GM19035 (cell line): Measurements from ENCODE around the gene MSH6.

Experiments
- ATAC-seq: cut with Tn5 transposase; IDR thresholded peaks from one replicate; pipeline ENCODE4 v1.9.1; 2021; ENCODE audit not compliant: unreplicated experiment

The MSH6 gene

DNA sequence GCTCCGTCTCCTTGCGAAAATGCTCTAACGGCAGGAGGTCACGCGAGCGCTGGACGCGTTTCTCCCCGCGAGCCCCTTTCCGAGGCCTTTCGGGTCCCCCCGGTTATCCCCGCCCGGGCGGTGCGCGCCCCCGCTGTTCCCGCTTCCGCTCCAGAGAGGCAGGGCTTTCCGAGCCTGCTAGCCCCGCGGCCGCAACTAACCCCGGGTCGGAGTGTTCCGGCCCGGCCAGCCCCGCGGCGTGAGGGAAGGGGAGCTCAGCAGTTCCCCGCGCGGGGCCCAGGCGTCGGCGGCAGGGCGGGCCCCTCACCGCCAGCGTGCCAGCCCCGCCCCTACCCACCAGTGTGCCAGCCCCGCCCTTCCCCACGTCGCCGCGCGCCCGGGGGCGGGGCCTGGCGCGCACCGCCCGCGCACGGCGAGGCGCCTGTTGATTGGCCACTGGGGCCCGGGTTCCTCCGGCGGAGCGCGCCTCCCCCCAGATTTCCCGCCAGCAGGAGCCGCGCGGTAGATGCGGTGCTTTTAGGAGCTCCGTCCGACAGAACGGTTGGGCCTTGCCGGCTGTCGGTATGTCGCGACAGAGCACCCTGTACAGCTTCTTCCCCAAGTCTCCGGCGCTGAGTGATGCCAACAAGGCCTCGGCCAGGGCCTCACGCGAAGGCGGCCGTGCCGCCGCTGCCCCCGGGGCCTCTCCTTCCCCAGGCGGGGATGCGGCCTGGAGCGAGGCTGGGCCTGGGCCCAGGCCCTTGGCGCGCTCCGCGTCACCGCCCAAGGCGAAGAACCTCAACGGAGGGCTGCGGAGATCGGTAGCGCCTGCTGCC lies at the start of gene MSH6:
TSS of gene MSH6 (plus strand) at position 475 of the 815 bp plus-strand sequence. CDS start at position 564, 89 bp downstream.
- peak; percentile 85 for ATAC-seq

DNA sequence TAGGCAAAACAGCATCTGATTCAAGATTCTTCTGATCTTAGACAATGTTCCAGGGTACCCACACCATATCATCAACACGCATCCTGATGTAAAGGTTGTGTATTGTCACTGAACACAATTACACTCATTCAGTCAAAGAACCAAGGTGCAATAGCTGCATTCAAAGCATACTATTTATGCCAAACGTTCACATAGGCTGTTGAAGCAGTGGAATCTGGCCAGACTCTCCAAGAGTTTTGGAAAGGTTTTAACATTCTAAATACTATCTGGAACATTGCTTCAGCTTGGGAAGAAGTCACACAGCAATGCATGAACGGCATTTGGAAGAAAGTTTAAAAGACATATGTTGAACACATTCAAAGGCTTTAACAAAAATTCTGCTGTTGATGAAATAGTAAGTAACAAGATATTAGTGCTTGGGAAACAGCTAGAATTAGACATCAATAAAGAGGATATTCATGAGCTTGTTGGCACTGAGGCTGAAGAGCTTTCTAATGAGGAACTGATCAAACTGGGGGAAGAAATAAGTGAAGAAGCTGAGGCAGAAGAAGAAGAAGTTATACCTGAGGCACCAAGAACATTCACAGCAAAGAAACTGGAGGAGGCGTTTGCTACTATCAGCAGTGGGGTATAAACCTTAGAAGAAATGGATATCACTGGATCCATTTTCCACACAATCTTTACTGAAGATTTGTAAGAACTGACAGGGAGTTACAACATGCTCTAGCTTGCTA lies 47.6 kb upstream of the MSH6 start:
- ATAC-seq: no peak

DNA sequence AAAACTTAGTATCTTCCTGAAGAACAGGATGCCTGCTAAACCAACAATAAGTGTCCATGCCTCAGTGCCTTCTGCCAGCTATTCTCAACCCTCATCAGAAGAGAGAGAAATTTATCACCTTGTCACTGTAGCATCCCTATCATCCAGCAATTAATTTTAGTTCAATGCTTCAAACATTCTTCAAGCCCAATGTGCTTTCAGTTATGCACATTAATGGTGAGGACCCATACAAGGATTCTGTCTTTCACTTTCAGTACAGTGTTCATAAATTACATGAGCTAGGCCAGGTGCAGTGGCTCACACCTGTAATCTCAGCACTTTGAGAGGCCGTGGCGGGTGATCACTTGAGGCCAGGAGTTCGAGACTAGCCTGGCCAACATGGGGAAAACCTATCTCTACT lies 47.0 kb upstream of the MSH6 start:
- no peak for ATAC-seq

GRCh38 chr2:47737191-47737975 lies 45.6 kb upstream of the MSH6 start:
- no peak for ATAC-seq

DNA sequence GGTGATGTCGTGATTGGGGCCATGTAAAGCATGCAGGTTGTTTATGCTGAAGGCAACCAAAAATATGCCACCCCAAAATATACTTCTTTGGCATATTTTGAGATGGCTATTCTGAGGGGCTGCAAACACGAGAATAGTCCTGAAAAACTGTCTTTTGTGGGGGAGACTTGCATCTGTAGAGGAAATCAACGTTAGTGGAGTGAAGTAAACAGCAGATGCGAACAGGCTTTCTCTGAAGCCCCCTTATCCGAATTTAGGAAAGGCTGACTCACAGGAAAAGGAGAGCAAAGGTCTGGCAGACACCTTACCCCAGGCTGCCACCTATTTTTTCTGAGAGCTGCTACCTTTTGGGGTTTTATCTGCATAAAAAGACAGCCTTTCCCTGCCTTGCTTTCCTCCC lies 44.6 kb upstream of the MSH6 start:
- no peak for ATAC-seq

GRCh38 chr2:47741101-47741500 lies 41.8 kb upstream of the MSH6 start:
- no peak for ATAC-seq

DNA sequence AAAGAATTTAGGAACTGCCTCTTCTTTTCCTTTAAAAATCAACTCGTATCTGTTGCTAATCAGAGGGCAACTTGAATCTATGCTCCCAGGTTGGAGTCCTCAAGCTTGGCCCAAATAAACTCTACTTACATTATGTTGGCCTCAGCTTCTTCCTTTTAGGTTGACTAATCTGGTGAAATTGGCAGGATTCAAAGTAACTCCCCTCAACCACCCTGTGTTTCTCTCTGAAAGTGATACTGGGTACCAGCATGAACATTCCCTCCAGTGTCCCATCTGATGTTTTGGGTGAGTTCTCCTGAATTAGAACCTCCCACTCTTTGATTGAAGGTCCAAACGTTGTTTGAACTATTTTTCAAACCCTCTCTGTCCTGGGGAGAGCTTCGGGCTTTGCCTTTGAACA lies 41.3 kb upstream of the MSH6 start:
- no peak for ATAC-seq

GRCh38 chr2:47744074-47744473 lies 38.9 kb upstream of the MSH6 start:
- ATAC-seq: no peak

GRCh38 chr2:47747878-47748277 lies 35.1 kb upstream of the MSH6 start:
- no peak for ATAC-seq

- ATAC-seq: peak; percentile 34
Observed at GRCh38 chr2:47751856-47752414, 31.0 kb upstream of the MSH6 start.

GRCh38 chr2:47767497-47767844 lies 15.5 kb upstream of the MSH6 start:
- ATAC-seq: peak; percentile 16

DNA sequence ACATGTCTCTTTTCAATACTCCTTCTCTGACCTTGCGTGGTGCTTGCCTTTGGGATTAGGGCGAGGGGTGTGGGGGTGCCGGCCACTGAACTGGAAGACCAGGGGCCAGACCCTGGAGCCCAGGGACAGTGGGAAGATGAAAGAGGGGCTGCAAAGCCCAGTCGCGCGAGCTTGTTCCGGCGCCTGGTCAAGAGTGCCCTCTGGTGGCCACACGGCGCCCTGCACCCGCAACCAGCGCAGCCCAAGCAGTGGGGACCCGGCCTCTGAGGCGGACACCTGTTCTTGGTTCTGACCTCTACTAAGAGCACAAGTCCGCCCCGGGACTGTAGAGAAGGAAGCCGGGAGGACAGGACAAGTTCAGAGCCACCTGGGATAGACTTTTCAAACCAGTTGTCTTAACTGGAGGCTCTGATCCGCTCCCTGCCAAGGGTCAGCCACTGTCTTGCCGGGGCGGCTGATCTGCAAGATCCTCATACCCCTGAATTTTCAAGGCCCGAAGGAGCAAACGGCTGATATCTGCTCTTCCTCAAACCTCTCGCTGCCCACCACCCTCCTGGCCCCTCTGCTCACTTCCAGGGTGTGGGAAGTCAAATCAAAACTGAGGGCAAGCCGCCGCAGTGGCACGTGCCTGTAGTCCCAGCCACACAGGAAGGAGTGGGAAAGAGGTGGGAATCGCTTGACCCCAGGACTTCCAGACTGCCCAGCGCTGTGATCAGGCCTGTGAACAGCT lies 14.9 kb upstream of the MSH6 start:
- ATAC-seq: peak; percentile 84

GRCh38 chr2:47769318-47769717 lies 13.6 kb upstream of the MSH6 start:
- no peak for ATAC-seq

DNA sequence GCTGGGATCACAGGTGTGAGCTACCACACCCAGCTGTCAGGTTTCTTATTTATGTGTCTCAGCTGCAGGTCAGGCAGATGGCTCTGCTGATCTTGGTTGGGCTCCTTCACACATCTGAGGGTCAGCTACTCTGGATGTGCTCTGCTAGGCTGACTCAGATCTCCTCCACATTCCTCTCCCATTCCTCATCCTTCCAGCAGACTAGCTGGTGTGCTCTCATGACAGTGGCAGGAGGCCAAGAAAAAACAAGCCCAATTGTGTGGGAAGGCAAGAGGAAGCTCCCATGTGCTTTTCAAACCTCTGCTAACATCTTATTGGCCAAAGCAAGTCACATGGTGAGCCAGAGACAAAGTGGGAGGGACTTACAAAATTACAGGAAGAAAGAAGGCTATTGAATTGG lies 11.7 kb upstream of the MSH6 start:
- no peak for ATAC-seq

DNA sequence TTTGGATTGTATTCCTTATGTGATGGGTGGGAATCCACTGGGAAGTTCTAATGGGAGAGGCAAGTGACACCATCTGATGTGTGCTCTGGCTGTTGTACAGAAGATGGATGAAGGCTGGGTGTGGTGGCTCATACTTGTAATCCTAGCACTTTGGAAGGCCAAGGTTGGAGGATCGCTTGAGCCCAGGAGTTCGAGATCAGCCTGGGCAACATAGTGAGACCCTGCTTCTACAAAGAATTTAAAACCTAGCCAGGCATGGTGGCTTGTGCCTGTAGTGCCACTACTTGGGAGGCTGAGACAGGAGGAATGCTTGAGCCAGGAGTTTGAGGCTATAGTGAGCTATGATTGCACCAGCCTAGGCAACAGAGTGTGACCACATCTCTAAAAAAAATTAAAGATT lies 10.6 kb upstream of the MSH6 start:
- no peak for ATAC-seq

DNA sequence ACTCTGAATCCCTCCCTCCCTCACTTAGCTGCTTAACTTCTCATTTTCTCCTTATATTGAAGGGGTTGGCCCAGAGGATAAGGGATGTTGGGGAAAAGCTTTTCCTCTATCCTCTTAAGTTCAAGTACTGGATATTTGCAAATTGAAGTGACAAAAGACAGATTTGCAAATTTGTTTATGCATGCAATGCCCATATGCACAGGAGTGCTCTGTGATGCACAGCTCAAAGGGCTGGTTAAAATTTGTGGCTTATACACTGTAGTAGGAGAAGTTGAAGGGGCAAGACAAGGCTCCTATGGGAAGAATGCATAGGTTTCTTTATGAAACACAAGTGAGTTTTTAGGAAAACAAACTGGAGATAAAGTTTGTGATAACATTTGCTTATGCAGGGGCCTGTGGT lies 8.4 kb upstream of the MSH6 start:
- no peak for ATAC-seq

GRCh38 chr2:47777277-47777937 lies 5.5 kb upstream of the MSH6 start:
- ATAC-seq: no peak

DNA sequence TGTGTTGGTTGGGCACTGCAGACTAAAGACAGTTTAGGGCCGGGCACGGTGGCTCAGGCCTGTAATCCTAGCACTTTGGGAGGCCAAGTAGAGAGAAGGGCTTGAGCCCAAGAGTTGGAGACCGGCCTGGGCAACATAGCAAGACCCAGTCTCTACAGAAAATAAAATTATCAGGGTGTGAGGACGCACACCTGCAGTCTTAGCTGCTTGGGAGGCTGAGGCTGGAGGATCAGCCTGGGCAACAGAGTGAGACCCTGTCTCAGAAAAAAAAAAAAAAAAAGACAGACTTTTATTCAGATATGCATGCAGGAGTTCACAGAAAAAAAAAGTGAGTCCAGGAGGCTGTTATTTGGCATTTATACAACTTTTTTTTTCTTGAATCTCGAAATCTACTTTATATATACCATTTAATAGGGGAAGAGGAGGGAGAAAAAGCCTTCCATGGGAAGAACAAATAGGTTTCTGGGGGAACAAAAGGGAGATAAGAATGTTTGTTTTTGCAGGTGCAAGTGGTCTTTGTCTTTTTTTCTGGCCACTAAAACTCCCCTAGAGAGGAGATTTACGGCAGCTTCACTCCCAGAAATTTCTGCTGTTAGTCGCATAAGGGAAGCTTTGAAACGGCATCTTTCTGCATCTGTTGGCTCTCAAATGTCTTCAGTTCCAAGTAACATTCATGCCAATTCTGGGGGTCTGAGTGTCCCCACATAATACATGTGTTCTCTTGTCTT lies 4.1 kb upstream of the MSH6 start:
- no peak for ATAC-seq

DNA sequence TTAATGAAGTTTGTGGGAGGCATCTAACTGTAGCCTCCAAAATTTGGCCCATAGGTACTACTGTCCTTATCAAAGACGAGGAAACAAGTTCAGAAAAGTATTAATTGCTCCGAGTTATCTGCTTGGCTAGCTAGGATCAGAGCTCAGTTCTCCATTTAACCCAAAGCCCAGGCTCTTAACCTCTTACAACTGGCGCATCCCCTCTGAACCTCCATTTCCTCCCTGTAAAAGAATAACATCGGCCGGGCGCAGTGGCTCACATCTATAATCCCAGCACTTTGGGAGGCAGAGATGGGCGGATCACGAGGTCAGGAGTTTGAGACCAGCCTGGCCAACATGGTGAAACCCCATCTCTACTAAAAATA lies 3.5 kb upstream of the MSH6 start:
- no peak for ATAC-seq

DNA sequence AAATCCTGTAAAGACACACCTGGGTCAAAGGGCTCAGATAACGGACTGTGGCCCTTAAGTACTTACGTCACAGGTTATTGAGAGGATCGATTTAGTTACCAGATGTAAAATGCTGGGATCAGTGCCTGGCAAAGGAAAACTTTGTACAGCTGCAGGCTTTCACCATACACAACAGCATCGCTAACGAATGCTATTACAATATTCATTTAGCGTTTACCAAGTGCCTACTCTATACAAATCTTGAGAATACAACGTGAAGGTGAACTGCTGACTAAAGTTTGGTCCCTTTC lies 619 bp upstream of the MSH6 start:
- no peak for ATAC-seq
